Kidney glomerular epithelial cell (primary cell): Measurements from ENCODE around the gene RTL1.

Experiments used
- DNase-seq: peaks from one replicate; lab custom pipeline; 2025; lab: John Stamatoyannopoulos, UW

Gene RTL1

GRCh38 chr14:100834794-100835547 lies 68.6 kb downstream of the RTL1 start:
- no peak for DNase-seq

- DNase-seq: no peak
These were observed 69.3 kb downstream of the RTL1 start for GRCh38 chr14:100834082-100834793.

GRCh38 chr14:100832311-100832960 lies 71.1 kb downstream of the RTL1 start:
- DNase-seq: no peak

GRCh38 chr14:100830681-100831080 lies 72.8 kb downstream of the RTL1 start:
- DNase-seq: no peak
